ENCODE data around the gene NLK.
"Not testable (repeated sequence)": the region's sequence is repeated elsewhere in the genome, so short reads cannot be mapped to it uniquely, and the experiment has no call there.

NLK gene

GRCh38 chr17:27997044-27997401 is 45.5 kb upstream of the NLK start:
- no peak for DNase-seq (ENCODE audit: low read depth)
- TF ChIP-seq CTCF (conservative IDR thresholded peaks at IDR 0.05; ENCODE audit: control insufficient read depth, insufficient read depth, low read depth, low read length), result no peak
- no peak overlapping the region for H3K4me3 ChIP-seq (ENCODE audit: control insufficient read depth, low read depth, low read length)

GRCh38 chr17:27997522-27997921 is 45.0 kb upstream of the NLK start:
- TF ChIP-seq CTCF (conservative IDR thresholded peaks at IDR 0.05; ENCODE audit: control insufficient read depth, insufficient read depth, low read depth, low read length), result no peak
- no peak overlapping the region for H3K4me3 ChIP-seq (ENCODE audit: control insufficient read depth, low read depth, low read length)

GRCh38 chr17:28001149-28001548 is 41.3 kb upstream of the NLK start:
- H3K4me3 ChIP-seq (ENCODE audit: control insufficient read depth, low read depth, low read length), result no peak overlapping the region
- peak; percentile 21 for DNase-seq (ENCODE audit: low read depth)
- no peak for TF ChIP-seq CTCF (conservative IDR thresholded peaks at IDR 0.05; ENCODE audit: control insufficient read depth, insufficient read depth, low read depth, low read length)

More at GRCh38 chr17:27997522-27997921, 45.0 kb upstream of the NLK start:
- DNase-seq (ENCODE audit: low read depth), result no peak

- no peak for TF ChIP-seq CTCF (conservative IDR thresholded peaks at IDR 0.05; ENCODE audit: control insufficient read depth, insufficient read depth, low read depth, low read length)
- DNase-seq (ENCODE audit: low read depth), result no peak
- H3K4me3 ChIP-seq (ENCODE audit: control insufficient read depth, low read depth, low read length), result no peak overlapping the region
Observed at GRCh38 chr17:28004344-28004743, 38.1 kb upstream of the NLK start.

GRCh38 chr17:28007925-28008324 is 34.6 kb upstream of the NLK start:
- H3K4me3 ChIP-seq (ENCODE audit: control insufficient read depth, low read depth, low read length); DNase-seq (ENCODE audit: low read depth): not testable (repeated sequence)

GRCh38 chr17:28008513-28008912 is 34.0 kb upstream of the NLK start:
- peak; percentile 59 for DNase-seq (ENCODE audit: low read depth)
- H3K4me3 ChIP-seq (ENCODE audit: control insufficient read depth, low read depth, low read length), result no peak overlapping the region
- no peak for TF ChIP-seq CTCF (conservative IDR thresholded peaks at IDR 0.05; ENCODE audit: control insufficient read depth, insufficient read depth, low read depth, low read length)

- H3K4me3 ChIP-seq (ENCODE audit: control insufficient read depth, low read depth, low read length), result no peak overlapping the region
- no peak for TF ChIP-seq CTCF (conservative IDR thresholded peaks at IDR 0.05; ENCODE audit: control insufficient read depth, insufficient read depth, low read depth, low read length)
- no peak for DNase-seq (ENCODE audit: low read depth)
Observed at GRCh38 chr17:28010406-28010805, 32.1 kb upstream of the NLK start.

All from fibroblast of mammary gland (primary cell).